Suprapubic skin (tissue), 4 donors: Measurements from ENCODE around the gene AQP7. TPM values are rescaled to one million over a fixed set of nuclear protein-coding genes. Genes with fewer than 3 reads are reported as not detected.

Experiments used
- DNase-seq, 2 donors: peaks; one replicate each; pipeline ENCODE4 v3.0.0-alpha.2; 2019; ENCODE audit warnings: low spot score in 2 of 2
- H3K27ac ChIP-seq: fragments of 200-600 bp; sonication (generic); one replicate; pipeline ENCODE4 v1.5.1; 2019
- H3K27me3 ChIP-seq: fragments of 200-600 bp; sonication (generic); one replicate; pipeline ENCODE4 v1.5.1; 2019
- H3K36me3 ChIP-seq: fragments of 200-600 bp; sonication (generic); one replicate; pipeline ENCODE4 v1.5.1; 2019
- H3K4me1 ChIP-seq: fragments of 200-600 bp; sonication (generic); one replicate; pipeline ENCODE4 v1.5.1; 2019
- H3K4me3 ChIP-seq: fragments of 200-600 bp; sonication (generic); one replicate; pipeline ENCODE4 v1.5.1; 2019; ENCODE audit warnings: mild to moderate bottlenecking
- H3K9me3 ChIP-seq: fragments of 200-600 bp; sonication (generic); one replicate; pipeline ENCODE4 v1.5.1; 2019
- CTCF ChIP-seq, 2 donors: fragments of 200-600 bp in 1 of 2; fragments of 450-650 bp in 1 of 2; sonication (generic) in 1 of 2; IDR thresholded peaks; one replicate each; pipeline ENCODE4 v1.5.1; 2016 to 2019; ENCODE audit warnings: antibody characterized with exemption in 2 of 2, mild to moderate bottlenecking in 1 of 2, moderate library complexity in 1 of 2
- EP300 ChIP-seq: sonication (generic); formaldehyde crosslinking; IDR thresholded peaks from one replicate; pipeline ENCODE4 v1.6.1; 2017; ENCODE audit warnings: antibody characterized with exemption
- POLR2A ChIP-seq, 2 donors: fragments of 450-650 bp; IDR thresholded peaks; one replicate each; pipeline ENCODE4 v1.6.1; 2017; ENCODE audit warnings: antibody characterized with exemption in 2 of 2, mild to moderate bottlenecking in 2 of 2, moderate library complexity in 2 of 2
- POLR2AphosphoS5 ChIP-seq, 3 donors: sonication (generic); formaldehyde crosslinking; IDR thresholded peaks; one replicate each; pipeline ENCODE4 v1.6.1; 2017; ENCODE audit warnings: antibody characterized with exemption in 3 of 3
- WGBS: methylation state at CpG from one replicate; pipeline ENCODE4 v1.1.5; 2018; 5-methylcytosine and 5-hydroxymethylcytosine counted together
- total RNA-seq, 4 donors: library from RNA; depleted of rRNA; stranded (reverse); fragments of >200 nt; gene quantifications; one replicate each; pipeline ENCODE4 v1.1.0, GENCODE V29; 2016

Gene AQP7
- total RNA-seq, 4 donors from 2014 or later, result 2.1 to 66.5 (median 13.1) TPM

- peaks cover 4% of the 10 kb centered on the region for H3K36me3 ChIP-seq
- no peaks in the 10 kb centered on the region for H3K9me3 ChIP-seq
- H3K27ac ChIP-seq, result no peak overlapping the region
- H3K27me3 ChIP-seq, result no peaks in the 10 kb centered on the region
- DNase-seq, result peak; percentile 23 to 50
- TF ChIP-seq CTCF (IDR thresholded peaks at IDR 0.05) (no peak), POLR2A (IDR thresholded peaks at IDR 0.05) (no peak), EP300 (no peak), POLR2AphosphoS5 (IDR thresholded peaks at IDR 0.05) (no peak)
- WGBS, result 95% methylated on average over 12 of the region's 12 CpGs
- peaks cover 32% of the 10 kb centered on the region for H3K4me1 ChIP-seq
- H3K4me3 ChIP-seq, result no peak overlapping the region
Observed at GRCh38 chr9:33377089-33377715, 25.2 kb downstream of the AQP7 start.

GRCh38 chr9:33375841-33376321 lies 26.5 kb downstream of the AQP7 start:
- 82% methylated on average over 7 of the region's 7 CpGs for WGBS
- TF ChIP-seq POLR2A (IDR thresholded peaks at IDR 0.05), result no peak
- TF ChIP-seq CTCF (IDR thresholded peaks at IDR 0.05), result no peak
- TF ChIP-seq POLR2AphosphoS5 (IDR thresholded peaks at IDR 0.05), result no peak
- no peak for TF ChIP-seq EP300
- DNase-seq, result peak; percentile 26 to 28

GRCh38 chr9:33375238-33375840 lies 27.0 kb downstream of the AQP7 start:
- TF ChIP-seq EP300 (no peak), CTCF (IDR thresholded peaks at IDR 0.05) (no peak), POLR2A (IDR thresholded peaks at IDR 0.05) (no peak), POLR2AphosphoS5 (IDR thresholded peaks at IDR 0.05) (no peak)
- Histone ChIP-seq H3K27me3 (no peaks in the 10 kb centered on the region), H3K4me3 (peak overlapping the region; percentile 10), H3K4me1 (peaks cover 33% of the 10 kb centered on the region), H3K27ac (no peak overlapping the region), H3K9me3 (no peaks in the 10 kb centered on the region), H3K36me3 (peaks cover 20% of the 10 kb centered on the region)
- WGBS, result 61% methylated on average over 14 of the region's 15 CpGs
- DNase-seq, result peak; percentile 38 to 46

More at GRCh38 chr9:33375841-33376321, 26.5 kb downstream of the AQP7 start:
- Histone ChIP-seq H3K27me3 (no peaks in the 10 kb centered on the region), H3K27ac (no peak overlapping the region), H3K4me1 (peaks cover 33% of the 10 kb centered on the region), H3K4me3 (no peak overlapping the region), H3K9me3 (no peaks in the 10 kb centered on the region), H3K36me3 (peaks cover 15% of the 10 kb centered on the region)

GRCh38 chr9:33374634-33375237 lies 27.6 kb downstream of the AQP7 start:
- WGBS, result 55% methylated on average over 6 of the region's 6 CpGs
- DNase-seq, result peak; percentile 78 to 89

More at GRCh38 chr9:33374634-33375237, 27.6 kb downstream of the AQP7 start:
- Histone ChIP-seq H3K4me3 (peak overlapping the region; percentile 10), H3K27ac (no peak overlapping the region), H3K27me3 (no peaks in the 10 kb centered on the region), H3K9me3 (no peaks in the 10 kb centered on the region), H3K36me3 (peaks cover 26% of the 10 kb centered on the region), H3K4me1 (peaks cover 33% of the 10 kb centered on the region)
- TF ChIP-seq CTCF (IDR thresholded peaks at IDR 0.05), result peak; percentile 81 to 86
- TF ChIP-seq POLR2AphosphoS5 (IDR thresholded peaks at IDR 0.05), result no peak
